GM20000 (cell line): ENCODE data around the gene LGI4.

Experiments
- DNase-seq: peaks from one replicate; pipeline ENCODE4 v3.0.0; 2012; ENCODE audit warnings: low spot score
- TF ChIP-seq, protein P1 (sequence below): IDR thresholded peaks from 2 replicates; pipeline ENCODE4 v1.5.1; 2012; ENCODE audit warnings: mild to moderate bottlenecking, control low read depth; ENCODE audit errors: extremely low read depth, missing control alignments

Gene LGI4

DNA sequence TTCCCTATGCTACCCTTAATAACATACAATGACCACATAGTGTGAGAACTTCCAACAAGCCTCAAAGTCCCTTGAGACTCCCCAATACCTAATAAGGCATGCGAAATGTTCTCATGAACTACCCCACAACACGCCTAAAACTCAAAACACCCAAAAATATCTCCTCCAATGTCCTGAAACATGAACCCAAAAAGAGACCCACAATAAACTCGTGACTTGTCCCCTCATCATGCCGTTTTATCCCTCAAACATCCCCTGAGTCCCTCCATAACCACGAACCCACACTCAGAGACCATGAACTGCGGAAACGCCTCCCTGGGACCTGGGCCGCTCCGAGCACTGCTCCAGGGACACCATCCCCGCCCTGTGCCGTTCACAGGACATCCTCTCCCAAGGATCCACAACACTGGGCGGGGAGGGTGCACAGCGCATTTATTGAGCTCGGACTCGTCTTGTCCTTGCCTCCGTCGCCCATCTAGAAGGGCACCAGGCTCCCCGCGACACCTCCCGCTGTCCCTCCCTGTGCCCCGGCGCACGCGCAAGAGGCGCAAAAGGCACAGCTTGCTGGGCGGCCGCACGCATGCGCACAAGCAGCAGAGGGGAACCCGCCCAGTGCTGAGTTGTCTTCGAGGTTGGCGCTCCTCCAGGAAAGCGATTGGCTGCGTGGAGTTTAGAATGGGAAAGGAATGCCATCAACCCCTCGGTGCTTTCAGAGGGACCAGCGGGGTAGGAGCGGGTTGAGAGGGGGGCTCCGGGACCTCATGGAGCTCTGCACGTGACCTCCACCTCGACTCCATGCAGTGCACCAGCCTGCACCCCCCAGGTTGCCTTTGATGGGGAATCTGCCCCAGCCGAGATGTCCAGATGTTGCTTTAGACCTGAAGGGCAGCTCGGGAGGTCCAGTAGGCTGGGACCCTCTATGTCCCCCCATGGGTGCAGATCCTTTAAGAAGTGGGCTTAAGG is 10.5 kb downstream of the LGI4 start:
- TF ChIP-seq, protein P1, sequence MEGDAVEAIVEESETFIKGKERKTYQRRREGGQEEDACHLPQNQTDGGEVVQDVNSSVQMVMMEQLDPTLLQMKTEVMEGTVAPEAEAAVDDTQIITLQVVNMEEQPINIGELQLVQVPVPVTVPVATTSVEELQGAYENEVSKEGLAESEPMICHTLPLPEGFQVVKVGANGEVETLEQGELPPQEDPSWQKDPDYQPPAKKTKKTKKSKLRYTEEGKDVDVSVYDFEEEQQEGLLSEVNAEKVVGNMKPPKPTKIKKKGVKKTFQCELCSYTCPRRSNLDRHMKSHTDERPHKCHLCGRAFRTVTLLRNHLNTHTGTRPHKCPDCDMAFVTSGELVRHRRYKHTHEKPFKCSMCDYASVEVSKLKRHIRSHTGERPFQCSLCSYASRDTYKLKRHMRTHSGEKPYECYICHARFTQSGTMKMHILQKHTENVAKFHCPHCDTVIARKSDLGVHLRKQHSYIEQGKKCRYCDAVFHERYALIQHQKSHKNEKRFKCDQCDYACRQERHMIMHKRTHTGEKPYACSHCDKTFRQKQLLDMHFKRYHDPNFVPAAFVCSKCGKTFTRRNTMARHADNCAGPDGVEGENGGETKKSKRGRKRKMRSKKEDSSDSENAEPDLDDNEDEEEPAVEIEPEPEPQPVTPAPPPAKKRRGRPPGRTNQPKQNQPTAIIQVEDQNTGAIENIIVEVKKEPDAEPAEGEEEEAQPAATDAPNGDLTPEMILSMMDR, result no peak
- peak; percentile 94 for DNase-seq

DNA sequence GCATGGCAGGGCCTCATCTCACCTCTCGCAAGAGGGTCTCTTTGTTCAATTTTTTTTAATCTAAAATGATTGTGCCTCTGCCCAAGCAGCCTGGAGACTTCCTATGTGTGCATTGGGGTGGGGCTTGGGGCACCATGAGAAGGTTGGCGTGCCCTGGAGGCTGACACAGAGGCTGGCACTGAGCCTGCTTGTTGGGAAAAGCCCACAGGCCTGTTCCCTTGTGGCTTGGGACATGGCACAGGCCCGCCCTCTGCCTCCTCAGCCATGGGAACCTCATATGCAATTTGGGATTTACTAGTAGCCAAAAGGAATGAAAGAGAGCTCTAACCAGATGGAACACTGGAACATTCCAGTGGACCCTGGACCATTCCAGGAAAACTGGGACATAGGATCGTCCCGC is 11.3 kb downstream of the LGI4 start:
- DNase-seq, result no peak
- TF ChIP-seq, protein P1, result no peak

DNA sequence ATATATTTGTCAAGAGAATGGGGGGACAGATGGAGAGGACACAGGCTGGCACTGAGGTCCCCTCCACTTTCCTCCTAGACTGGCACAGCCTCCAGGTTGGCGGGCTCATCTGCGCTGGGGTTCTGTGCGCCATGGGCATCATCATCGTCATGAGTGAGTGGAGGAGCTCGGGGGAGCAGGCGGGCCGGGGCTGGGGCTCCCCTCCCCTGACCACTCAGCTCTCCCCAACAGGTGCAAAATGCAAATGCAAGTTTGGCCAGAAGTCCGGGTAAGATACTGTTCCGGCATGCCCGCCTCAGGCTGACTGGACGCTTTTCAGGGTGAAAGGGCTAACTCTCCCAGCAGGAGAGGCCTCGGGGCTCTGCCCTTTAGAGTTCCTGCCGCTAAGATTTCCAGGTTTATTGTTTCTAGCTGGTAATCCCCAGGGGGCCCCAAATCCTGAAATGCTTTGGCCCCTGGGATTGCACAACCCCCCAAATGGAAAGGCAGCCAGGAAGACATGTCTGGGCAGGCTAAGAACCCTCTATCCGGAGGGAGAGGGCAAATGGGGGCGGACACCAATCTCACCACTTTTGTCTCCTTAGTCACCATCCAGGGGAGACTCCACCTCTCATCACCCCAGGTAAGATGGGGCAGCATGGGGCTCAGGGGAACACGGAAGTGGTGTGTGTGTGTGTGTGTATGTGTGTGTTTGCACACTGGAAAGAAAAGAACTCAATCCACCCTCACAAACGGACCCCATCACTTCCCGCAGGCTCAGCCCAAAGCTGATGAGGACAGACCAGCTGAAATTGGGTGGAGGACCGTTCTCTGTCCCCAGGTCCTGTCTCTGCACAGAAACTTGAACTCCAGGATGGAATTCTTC is 11.9 kb downstream of the LGI4 start:
- TF ChIP-seq, protein P1, result no peak
- DNase-seq, result no peak

DNA sequence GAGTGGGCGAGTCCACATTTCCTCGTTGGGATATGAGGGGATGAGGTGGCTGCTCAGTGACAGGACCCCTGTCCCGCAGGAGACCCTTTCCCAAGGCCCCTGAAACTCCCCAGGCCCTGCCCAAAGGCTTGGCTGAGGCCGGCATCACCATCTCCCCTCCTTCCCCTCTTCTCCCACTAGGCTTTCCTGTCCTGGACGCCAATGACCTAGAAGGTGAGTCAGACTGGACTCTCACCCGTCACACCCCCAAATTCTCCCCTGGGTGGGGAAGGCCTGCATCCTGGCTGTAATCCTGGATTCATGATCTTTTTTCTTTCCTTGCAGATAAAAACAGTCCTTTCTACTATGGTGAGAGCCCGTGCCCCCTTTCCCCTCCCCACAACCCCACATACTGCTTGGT is 14.0 kb downstream of the LGI4 start:
- DNase-seq, result no peak
- TF ChIP-seq, protein P1, result no peak

DNA sequence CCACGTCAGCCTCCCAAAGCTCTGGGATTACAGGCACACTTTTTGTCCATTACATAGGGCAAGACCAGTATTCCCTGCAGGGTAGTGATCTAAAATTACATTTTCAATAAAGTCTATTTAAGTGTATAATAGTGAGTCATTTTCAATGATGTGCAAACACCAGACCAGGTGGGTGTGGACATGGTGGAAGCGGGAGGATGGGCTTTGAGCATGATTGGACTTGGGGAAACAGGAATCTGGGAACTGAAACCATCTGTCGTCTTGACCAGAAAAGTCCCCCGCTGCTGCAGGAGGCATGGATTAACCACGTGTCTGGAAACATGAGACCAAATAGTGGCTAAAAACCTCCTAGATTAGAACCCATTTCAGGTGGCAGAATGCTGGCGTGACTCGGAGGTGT is 14.4 kb downstream of the LGI4 start:
- TF ChIP-seq, protein P1, result no peak
- no peak for DNase-seq

DNA sequence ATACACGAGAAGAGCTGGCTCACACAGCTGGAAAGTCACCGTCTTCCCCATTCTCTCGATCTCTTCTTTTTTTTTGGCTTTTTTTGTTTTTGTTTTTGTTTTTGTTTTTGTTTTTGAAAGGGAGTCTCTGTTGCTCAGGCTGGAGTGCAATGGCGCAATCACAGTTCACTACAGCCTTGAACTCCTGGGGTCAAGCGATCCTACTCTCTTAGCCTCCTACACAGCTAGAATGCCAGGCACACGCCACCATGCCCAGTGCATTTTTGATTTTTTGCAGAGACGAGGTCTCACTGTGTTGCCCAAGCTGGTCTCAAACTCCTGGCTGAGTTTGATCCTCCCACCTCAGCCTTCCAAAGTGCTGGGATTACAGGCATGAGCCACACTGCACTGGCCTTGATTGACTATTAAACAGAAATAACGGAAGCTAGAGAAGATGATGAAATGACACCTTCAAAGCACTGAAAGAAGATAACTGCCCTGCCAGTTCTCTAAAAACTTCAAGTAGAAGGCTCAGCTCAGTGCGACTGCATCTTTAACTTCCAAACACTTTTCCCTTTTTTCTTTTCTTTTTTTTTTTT is 15.2 kb downstream of the LGI4 start:
- DNase-seq, result no peak

More for the DNA sequence above, 15.2 kb downstream of the LGI4 start:
- TF ChIP-seq, protein P1, result no peak
